ENCODE results near the gene DENND4B.

DENND4B gene

DNA sequence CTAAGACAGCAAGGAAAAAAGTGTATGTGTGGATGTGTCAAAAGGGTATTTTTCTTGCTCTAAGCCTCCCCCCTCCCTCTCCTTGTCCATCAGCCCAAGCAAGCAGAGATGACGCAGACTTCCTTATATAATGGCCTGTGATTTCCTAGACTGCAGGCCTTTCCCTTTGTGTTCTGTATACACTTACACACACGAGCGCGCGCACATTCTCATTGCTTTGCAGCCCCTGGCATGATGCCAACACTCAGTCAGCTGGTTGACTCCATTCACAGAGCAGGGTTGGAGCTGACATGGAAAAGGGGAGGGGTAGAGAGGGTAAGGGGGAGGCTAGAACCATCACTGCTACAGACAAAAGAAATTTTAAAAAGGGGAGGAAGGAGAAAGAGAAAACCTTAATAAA, 65.6 kb downstream of the DENND4B start:
- no peak for FAIRE-seq

GRCh38 chr1:153880024-153880423, 66.5 kb downstream of the DENND4B start:
- FAIRE-seq, result no peak
